NCI-H128 (cell line): ENCODE data around the gene POC1B.

Source experiments
- DNase-seq: peaks from one replicate; lab custom pipeline; 2025; ENCODE audit not compliant: unreplicated experiment; lab: John Stamatoyannopoulos, UW

The POC1B gene

GRCh38 chr12:89390802-89391673, 134.8 kb downstream of the POC1B start:
- no peak for DNase-seq

- no peak for DNase-seq
Measured at GRCh38 chr12:89389755-89390661, 135.8 kb downstream of the POC1B start.

GRCh38 chr12:89386138-89386537, 139.7 kb downstream of the POC1B start:
- DNase-seq, result no peak

- DNase-seq, result no peak
Measured at GRCh38 chr12:89384807-89385206, 141.0 kb downstream of the POC1B start.

- no peak for DNase-seq
Measured at GRCh38 chr12:89384050-89384758, 141.6 kb downstream of the POC1B start.

GRCh38 chr12:89383235-89384049, 142.4 kb downstream of the POC1B start:
- DNase-seq, result no peak

- no peak for DNase-seq
Measured at GRCh38 chr12:89382328-89382727, 143.5 kb downstream of the POC1B start.

- no peak for DNase-seq
Measured at GRCh38 chr12:89379839-89380467, 145.9 kb downstream of the POC1B start.

GRCh38 chr12:89379148-89379838, 146.6 kb downstream of the POC1B start:
- no peak for DNase-seq

- DNase-seq, result no peak
Measured at GRCh38 chr12:89376844-89377243, 149.0 kb downstream of the POC1B start.

GRCh38 chr12:89376202-89376529, 149.7 kb downstream of the POC1B start:
- DNase-seq, result no peak

GRCh38 chr12:89373763-89374572, 151.9 kb downstream of the POC1B start:
- no peak for DNase-seq

GRCh38 chr12:89372584-89373370, 153.1 kb downstream of the POC1B start:
- DNase-seq, result no peak

- DNase-seq, result no peak
Measured at GRCh38 chr12:89370850-89371249, 155.0 kb downstream of the POC1B start.

GRCh38 chr12:89370421-89370831, 155.4 kb downstream of the POC1B start:
- DNase-seq, result no peak
